ENCODE measurements around the gene RPAIN. TPM values are rescaled to one million over a fixed set of nuclear protein-coding genes. Genes with fewer than 3 reads are reported as not detected.

RPAIN gene
- total RNA-seq, 6 experiments from 2014 or later = 11.5 to 21.4 (median 14.8) TPM

DNA sequence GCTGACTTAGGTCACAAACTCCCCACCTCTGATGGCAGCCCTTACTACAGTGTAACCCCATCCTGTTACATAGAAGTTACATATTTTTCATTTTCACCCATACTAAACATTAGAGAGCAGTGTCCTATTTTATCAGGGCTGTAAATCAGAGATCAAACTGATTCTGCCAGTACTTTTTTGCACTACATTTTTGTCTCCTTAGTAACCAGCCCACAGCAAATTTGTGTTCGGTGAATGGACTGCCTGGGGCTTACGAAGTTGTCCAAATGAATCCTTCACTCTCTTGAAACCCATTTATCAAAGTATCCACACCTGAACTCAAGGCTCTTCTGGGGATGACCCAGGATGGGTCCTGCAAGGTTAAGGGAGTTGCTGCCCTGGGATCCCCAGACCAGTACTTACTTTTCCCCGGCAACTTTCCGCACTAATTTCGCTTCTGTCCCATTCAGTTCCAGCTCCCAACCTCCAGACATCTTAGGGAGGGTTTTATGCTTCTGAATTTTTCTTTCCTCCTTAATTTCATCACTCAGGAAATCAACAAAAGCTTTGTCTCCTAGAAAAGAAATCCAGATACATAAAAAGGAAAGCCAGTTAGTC is 17.8 kb downstream of the RPAIN start:
- Histone ChIP-seq H3K27me3 (no peaks in the 10 kb centered on the region), H3K4me1 (peaks cover 0 to 22% (median 0%) of the 10 kb centered on the region in 4 donors), H3K9me3 (no peaks in the 10 kb centered on the region), H3K36me3 (peaks cover 0 to 52% (median 16%) of the 10 kb centered on the region in 4 donors), H3K27ac (peak overlapping the region in 1 of 3 donors; percentile 19), H3K4me3 (peak overlapping the region; percentile 75 to 99 (median 94))
- ATAC-seq (no peak), DNase-seq (no peak)
- TF ChIP-seq POLR2A (IDR thresholded peaks at IDR 0.05) (no peak), CTCF (IDR thresholded peaks at IDR 0.05) (no peak)
- intact Hi-C loops (cut with DNase I) = no loop called here
- 43% methylated on average over 5 of the region's 5 CpGs for WGBS (ENCODE audit: insufficient coverage, low coverage, low lambda C conversion rate, missing lambda C conversion rate)

- TF ChIP-seq CTCF (IDR thresholded peaks at IDR 0.05) (peak; percentile 99 to 100 (median 100)), POLR2A (IDR thresholded peaks at IDR 0.05) (peak; percentile 72)
- WGBS (ENCODE audit: insufficient coverage, low coverage, low lambda C conversion rate, missing lambda C conversion rate) = under 1% methylated on average over 21 of the region's 75 CpGs
- intact Hi-C loops (cut with DNase I) = no loop called here
- peaks cover 0 to 22% (median 0%) of the 10 kb centered on the region in 4 donors for H3K4me1 ChIP-seq
- peak; percentile 90 to 94 (median 94) for DNase-seq
- H3K9me3 ChIP-seq = no peaks in the 10 kb centered on the region
- ATAC-seq = peak; percentile 97 to 99 (median 98)
- peak within 1 kb of the TSS; percentile 2 to 55 (median 45) for H3K27ac ChIP-seq
- H3K4me3 ChIP-seq = peak within 1 kb of the TSS; percentile 75 to 99 (median 94)
- no peaks in the 10 kb centered on the region for H3K27me3 ChIP-seq
- peaks cover 0 to 49% (median 12%) of the 10 kb centered on the region in 4 donors for H3K36me3 ChIP-seq
Measured at GRCh38 chr17:5438716-5439445, 18.9 kb downstream of the RPAIN start, which contains the start of gene C1QBP. C1QBP (minus strand) TSS chr17:5439155; CDS start chr17:5439073, 82 bp downstream.

DNA sequence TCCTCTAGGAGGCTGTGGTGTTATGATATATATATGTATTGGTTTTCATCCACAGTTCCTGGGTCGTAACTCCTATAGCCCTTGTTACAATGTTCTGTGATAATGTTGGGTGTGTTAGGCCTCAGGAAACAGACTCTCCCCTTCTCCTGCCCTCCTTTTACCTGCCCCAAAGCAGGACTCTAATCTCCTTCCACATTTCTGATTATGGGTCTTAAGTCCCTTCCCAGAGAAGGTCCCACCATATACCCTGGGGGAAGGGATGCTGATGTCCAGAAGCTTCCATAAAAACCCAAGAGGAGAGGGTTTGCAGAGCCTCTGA is 19.4 kb downstream of the RPAIN start:
- ATAC-seq = no peak
- peak overlapping the region in 1 of 3 donors; percentile 99 for H3K4me3 ChIP-seq
- peaks cover 0 to 49% (median 11%) of the 10 kb centered on the region in 4 donors for H3K36me3 ChIP-seq
- no peaks in the 10 kb centered on the region for H3K27me3 ChIP-seq
- WGBS (ENCODE audit: insufficient coverage, low coverage, low lambda C conversion rate, missing lambda C conversion rate) = 0% methylated on average over 1 of the region's 1 CpG
- peaks cover 0 to 22% (median 0%) of the 10 kb centered on the region in 4 donors for H3K4me1 ChIP-seq
- H3K9me3 ChIP-seq = no peaks in the 10 kb centered on the region
- H3K27ac ChIP-seq = peak overlapping the region; percentile 2 to 54 (median 45)
- no peak for DNase-seq
- no peak for TF ChIP-seq POLR2A (IDR thresholded peaks at IDR 0.05)
- TF ChIP-seq CTCF (IDR thresholded peaks at IDR 0.05) = peak in 1 of 4 donors; percentile 34
- intact Hi-C loops (cut with DNase I) = no loop called here

GRCh38 chr17:5443728-5444127 is 23.7 kb downstream of the RPAIN start:
- H3K27ac ChIP-seq = no peak overlapping the region
- no peaks in the 10 kb centered on the region for H3K27me3 ChIP-seq
- no peak for ATAC-seq
- DNase-seq = no peak
- intact Hi-C loops (cut with DNase I) = no loop called here
- peaks cover 0 to 49% (median 12%) of the 10 kb centered on the region in 4 donors for H3K36me3 ChIP-seq
- WGBS (ENCODE audit: insufficient coverage, low coverage, low lambda C conversion rate, missing lambda C conversion rate) = 96% methylated on average over 5 of the region's 6 CpGs
- TF ChIP-seq POLR2A (IDR thresholded peaks at IDR 0.05) (no peak), CTCF (IDR thresholded peaks at IDR 0.05) (no peak)
- H3K4me3 ChIP-seq = no peak overlapping the region
- H3K4me1 ChIP-seq = peaks cover 0 to 5% (median 0%) of the 10 kb centered on the region in 4 donors
- no peaks in the 10 kb centered on the region for H3K9me3 ChIP-seq
